HCT116 (cell line): Measurements from ENCODE around the gene PHKG2. TPM values are rescaled to one million over a fixed set of nuclear protein-coding genes. Genes with fewer than 3 reads are reported as not detected.

Source experiments
- ATAC-seq: fragments of 200-7000 bp; cut with Tn5 transposase; 2 replicates; pipeline ENCODE4 v1.9.1; 2020; ENCODE audit warnings: mild to moderate bottlenecking, moderate library complexity
- BruUV-seq: library from RNA; stranded (reverse); fragments of 400-500 nt; replicated peaks from 2 replicates; lab custom pipeline; 2021; lab: Mats Ljungman, UMichigan
- CTCF ChIA-PET: fragments of 300-600 bp; sonication (Branson Sonifier 250); formaldehyde crosslinking; loops from one replicate; lab custom pipeline; 2021; ENCODE audit warnings: antibody characterized with exemption; lab: Charles Lee
- POLR2A ChIA-PET: fragments of 300-600, 350-600 bp; sonication (Branson Sonifier 250); formaldehyde crosslinking; loops from one replicate; lab custom pipeline; 2021; ENCODE audit warnings: antibody characterized with exemption; lab: Charles Lee
- RAD21 ChIA-PET, 2 experiments: fragments of 300-600 bp; sonication (Branson Sonifier 250); formaldehyde crosslinking; loops; one replicate each; lab custom pipeline; 2023; ENCODE audit warnings: low total read pairs in 2 of 2; ENCODE audit not compliant: uncharacterized antibody in 2 of 2, unreplicated experiment in 2 of 2, low non-redundant PET in 1 of 2; lab: Charles Lee
- DNase-seq: peaks from one replicate; pipeline ENCODE4 v3.0.0-alpha.2; 2010; ENCODE audit warnings: low read depth, low spot score
- H2AFZ ChIP-seq: fragments of 200-600 bp; shearing (Covaris generic), sonication (generic); 2 replicates; pipeline ENCODE4 v1.6.1; 2017; ENCODE audit warnings: low read depth, mixed run types, mixed read lengths, antibody characterized with exemption, low read length; ENCODE audit not compliant: poor library complexity, severe bottlenecking
- H3K27ac ChIP-seq: 2 replicates; pipeline ENCODE4 v1.5.1; 2012; ENCODE audit warnings: low read depth, low read length
- H3K27me3 ChIP-seq: fragments of 200-600 bp; sonication (generic); 2 replicates; pipeline ENCODE4 v1.6.1; 2016; ENCODE audit warnings: mixed run types, low read length, mixed read lengths; ENCODE audit not compliant: insufficient read depth
- H3K36me3 ChIP-seq, 2 experiments: fragments of 200-500 bp in 1 of 2; fragments of 200-600 bp in 1 of 2; sonication (Bioruptor generic) in 1 of 2; sonication (generic) in 1 of 2; 2 replicates each; pipeline versions ENCODE4 v1.5.1 to v1.6.1; 2014 to 2016; ENCODE audit warnings: low read length in 2 of 2, inconsistent platforms in 1 of 2, mixed read lengths in 1 of 2, mixed run types in 1 of 2; ENCODE audit not compliant: insufficient read depth in 2 of 2, control insufficient read depth in 1 of 2
- H3K4me1 ChIP-seq, 2 experiments: fragments of 200-600 bp in 1 of 2; sonication (generic) in 1 of 2; 2 replicates each; pipeline versions ENCODE4 v1.5.1 to v1.6.1; 2012 to 2017; ENCODE audit warnings: low read length in 2 of 2, inconsistent platforms in 1 of 2, mild to moderate bottlenecking in 1 of 2, mixed read lengths in 1 of 2, mixed run types in 1 of 2, moderate library complexity in 1 of 2; ENCODE audit not compliant: insufficient read depth in 2 of 2, control insufficient read depth in 1 of 2
- H3K4me2 ChIP-seq: fragments of 200-600 bp; sonication (generic); 2 replicates; pipeline ENCODE4 v1.6.1; 2017; ENCODE audit warnings: mixed run types, low read length, mixed read lengths
- H3K4me3 ChIP-seq, 2 experiments: fragments of 200-600 bp in 1 of 2; sonication (generic) in 1 of 2; replicated peaks in 1 of 2; 2 replicates each; pipeline ENCODE4 v1.5.1; 2011 to 2016; ENCODE audit warnings: low read length in 2 of 2, control low read depth in 1 of 2, low read depth in 1 of 2, mild to moderate bottlenecking in 1 of 2, mixed read lengths in 1 of 2, mixed run types in 1 of 2
- H3K79me2 ChIP-seq: fragments of 200-600 bp; sonication (generic); 2 replicates; pipeline ENCODE4 v1.6.1; 2017; ENCODE audit warnings: mild to moderate bottlenecking, mixed run types, low read length, moderate library complexity, mixed read lengths; ENCODE audit not compliant: insufficient read depth
- H3K9ac ChIP-seq: fragments of 200-600 bp; sonication (generic); 2 replicates; pipeline ENCODE4 v1.6.1; 2016; ENCODE audit warnings: low read length, mixed read lengths
- H3K9me2 ChIP-seq: fragments of 200-600 bp; sonication (generic), shearing (Covaris generic); 2 replicates; pipeline ENCODE4 v1.6.1; 2017; ENCODE audit warnings: mixed run types, mild to moderate bottlenecking, moderate library complexity; ENCODE audit not compliant: insufficient read depth
- H3K9me3 ChIP-seq, 2 experiments: fragments of 200-500 bp in 1 of 2; fragments of 200-600 bp in 1 of 2; sonication (Bioruptor generic) in 1 of 2; sonication (generic) in 1 of 2; 2 replicates each; pipeline ENCODE4 v1.6.1; 2014 to 2017; ENCODE audit warnings: low read length in 2 of 2, mixed read lengths in 2 of 2, inconsistent platforms in 1 of 2, low read depth in 1 of 2, mild to moderate bottlenecking in 1 of 2, mixed run types in 1 of 2, moderate library complexity in 1 of 2; ENCODE audit not compliant: control insufficient read depth in 1 of 2, insufficient read depth in 1 of 2
- H4K20me1 ChIP-seq: fragments of 200-600 bp; sonication (generic), shearing (Covaris generic); 2 replicates; pipeline ENCODE4 v1.6.1; 2017; ENCODE audit warnings: mixed run types, mild to moderate bottlenecking, moderate library complexity; ENCODE audit not compliant: insufficient read depth
- CBX3 ChIP-seq: IDR thresholded peaks from 2 replicates; pipeline ENCODE4 v1.6.1; 2012; ENCODE audit warnings: low read depth
- EGR1 ChIP-seq: IDR thresholded peaks from 2 replicates; pipeline ENCODE4 v1.6.1; 2012; ENCODE audit warnings: low read depth
- ELF1 ChIP-seq: IDR thresholded peaks from 2 replicates; pipeline ENCODE4 v1.6.1; 2012; ENCODE audit warnings: low read depth, borderline replicate concordance
- POLR2AphosphoS5 ChIP-seq: IDR thresholded peaks from 2 replicates; pipeline ENCODE4 v1.6.1; 2011; ENCODE audit warnings: mild to moderate bottlenecking, low read depth, low read length, moderate library complexity
- SIN3A ChIP-seq: IDR thresholded peaks from 2 replicates; pipeline ENCODE4 v1.6.1; 2012; ENCODE audit warnings: low read depth
- SP1 ChIP-seq: IDR thresholded peaks from 2 replicates; pipeline ENCODE4 v1.6.1; 2012; ENCODE audit warnings: low read depth
- TCF7L2 ChIP-seq: IDR thresholded peaks from 2 replicates; pipeline ENCODE4 v1.7.0; 2011; ENCODE audit warnings: borderline replicate concordance, inconsistent platforms; ENCODE audit not compliant: insufficient read depth, insufficient read length; ENCODE audit errors: extremely low read depth
- YY1 ChIP-seq: IDR thresholded peaks from 2 replicates; pipeline ENCODE4 v1.6.1; 2011; ENCODE audit warnings: low read length, low read depth, moderate library complexity, mild to moderate bottlenecking; ENCODE audit not compliant: insufficient replicate concordance; ENCODE audit errors: extremely low read depth
- ZFX ChIP-seq: fragments of 450-650 bp; IDR thresholded peaks from 2 replicates; pipeline ENCODE4 v1.6.1; 2017
- intact Hi-C: fragments of 100-400 bp; cut with micrococcal nuclease; formaldehyde crosslinking; loops from 2 replicates; pipeline ENCODE4 v1.10.0; 2022
- total RNA-seq: library from RNA; stranded (reverse); gene quantifications from one replicate; pipeline ENCODE4 v1.2.1, GENCODE V29; 2021; ENCODE audit not compliant: unreplicated experiment
- TF ChIP-seq, protein P1 (sequence below): IDR thresholded peaks from 2 replicates; pipeline ENCODE4 v1.6.1; 2012

Gene PHKG2
- total RNA-seq, 1 experiment from 2014 or later = 32.6 TPM

DNA sequence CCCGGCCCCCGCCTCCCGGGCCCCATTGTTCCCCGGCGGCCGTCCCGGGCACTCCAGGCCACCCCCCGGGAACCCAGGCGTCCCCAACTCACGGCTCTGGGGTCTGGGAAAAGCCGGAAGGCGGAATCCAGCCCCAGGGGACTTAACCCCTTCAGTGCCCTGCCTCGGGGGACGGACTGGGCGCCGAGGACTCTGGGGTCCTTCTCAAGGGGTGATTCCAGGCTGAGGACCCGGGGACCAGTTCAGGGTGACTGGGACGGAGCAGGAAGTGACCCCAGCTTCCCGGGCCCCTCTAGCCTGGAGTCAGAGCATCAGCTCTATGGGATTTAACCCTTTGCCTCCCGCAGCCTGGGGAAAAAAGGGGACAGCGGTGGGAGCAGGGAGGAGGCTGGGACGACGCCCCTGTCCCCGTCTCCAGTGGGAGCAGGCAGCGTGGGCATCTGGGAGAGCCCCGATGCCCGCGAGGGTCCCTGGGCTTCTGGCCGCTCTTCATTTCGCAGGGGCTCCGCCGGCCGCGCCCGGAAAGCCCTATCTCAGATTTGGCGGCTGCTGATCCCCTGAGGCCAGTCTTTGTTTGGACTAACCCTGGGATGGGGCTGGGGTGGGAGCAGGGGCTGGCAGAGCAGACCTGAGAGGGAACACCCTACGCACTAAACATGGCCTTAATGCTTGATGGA, 38.8 kb downstream of the PHKG2 start, which contains the start of gene ZNF629:
Gene ZNF629 (minus strand): TSS at position 270 of the 677 bp plus-strand sequence. CDS start 2,723 bp downstream, outside the sequence.
- H3K9me2 ChIP-seq = no peaks in the 10 kb centered on the region
- no peaks in the 10 kb centered on the region for H3K27me3 ChIP-seq
- H3K4me2 ChIP-seq = peak within 1 kb of the TSS; percentile 98
- H3K4me1 ChIP-seq = peaks cover 7 to 22% of the 10 kb centered on the region in 2 experiments; a peak in 3 of 4 replicates
- H3K27ac ChIP-seq = peak within 1 kb of the TSS; percentile 78
- ChIA-PET RAD21 (interaction anchor here in 1 of 2 experiments (1.3 kb wide), 1 partner anchor 19 kb away, joined by 4 read pairs; no protein-coding TSS in a partner anchor), POLR2A (interaction anchor here (0.6 to 2.6 kb wide), 4 partner anchors 16 to 127 kb away, joined by 3 to 23 read pairs (median 4); no protein-coding TSS in a partner anchor)
- peak within 1 kb of the TSS; percentile 92 to 94 for H3K4me3 ChIP-seq
- H3K79me2 ChIP-seq = peaks cover 21% of the 10 kb centered on the region
- peak; percentile 26; the same call in 1 of the 2 replicates for TF ChIP-seq EGR1
- TF ChIP-seq YY1 = peak; percentile 13
- no peak for TF ChIP-seq SIN3A
- 0 out of 2 replicates have a peak, but pooled peaks have one; percentile 4 for TF ChIP-seq ZFX
- TF ChIP-seq, protein P1, sequence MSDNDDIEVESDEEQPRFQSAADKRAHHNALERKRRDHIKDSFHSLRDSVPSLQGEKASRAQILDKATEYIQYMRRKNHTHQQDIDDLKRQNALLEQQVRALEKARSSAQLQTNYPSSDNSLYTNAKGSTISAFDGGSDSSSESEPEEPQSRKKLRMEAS = no peak; the same call in 1 of the 2 replicates
- no peak for TF ChIP-seq TCF7L2
- TF ChIP-seq CBX3 = 0 out of 2 replicates have a peak, but pooled peaks have one; percentile 47
- peak; percentile 47; the same call in 1 of the 2 replicates for TF ChIP-seq SP1
- TF ChIP-seq ELF1 = peak; percentile 83; the same call in 1 of the 2 replicates
- TF ChIP-seq POLR2AphosphoS5 = peak; percentile 70
- TF ChIP-seq, all 23 proteins: peak for 7
- no TSS peak for BruUV-seq
- DNase-seq (peak; percentile 39), ATAC-seq (peak; percentile 84)
- Histone ChIP-seq H4K20me1 (no peaks in the 10 kb centered on the region), H3K36me3 (peaks cover 0 to 11% of the 10 kb centered on the region in 2 experiments; a peak in 2 of 4 replicates), H3K9ac (peak within 1 kb of the TSS; percentile 92), H3K9me3 (no peaks in the 10 kb centered on the region), H2AFZ (peak within 1 kb of the TSS; percentile 81)
- intact Hi-C loops = loop anchor here (1.0 to 5.0 kb wide), 3 partner anchors 18 to 136 kb away; partner anchors contain the start of gene FBXL19
- CTCF ChIA-PET = interaction anchor here (0.8 to 1.1 kb wide), 2 partner anchors 16 to 18 kb away, joined by 3 to 11 read pairs; no protein-coding TSS in a partner anchor
